A549 (cell line): ENCODE results near the gene GLIPR1.

Source experiments
- EP300 ChIP-seq, 2 experiments: fragments of >200 bp; sonication (Bioruptor Twin); formaldehyde crosslinking; IDR thresholded peaks; 2 replicates in 1 of 2; 3 replicates in 1 of 2; pipeline ENCODE4 v1.6.1; 2016 to 2017
- HES2 ChIP-seq: fragments of >200 bp; sonication (Bioruptor Twin); formaldehyde crosslinking; IDR thresholded peaks from 2 replicates; pipeline ENCODE4 v1.6.1; 2016
- JUN ChIP-seq, 2 experiments: fragments of >200 bp; sonication (Bioruptor Twin); formaldehyde crosslinking; IDR thresholded peaks; 2 replicates in 1 of 2; 3 replicates in 1 of 2; pipeline ENCODE4 v1.6.1; 2016 to 2017
- MYC ChIP-seq: IDR thresholded peaks from 2 replicates; pipeline ENCODE4 v1.6.1; 2012; ENCODE audit warnings: mild to moderate bottlenecking, inconsistent platforms, low read length, improper control_type of control experiment, borderline replicate concordance
- RAD21 ChIP-seq, 2 experiments: fragments of >200 bp in 1 of 2; sonication (Bioruptor Twin) in 1 of 2; formaldehyde crosslinking in 1 of 2; IDR thresholded peaks in 1 of 2; conservative IDR thresholded peaks in 1 of 2; 2 replicates in 1 of 2; 3 replicates in 1 of 2; pipeline ENCODE4 v1.6.1; 2012 to 2018; ENCODE audit warnings: inconsistent platforms in 1 of 2
- RARB ChIP-seq: fragments of 250-450 bp; sonication (Bioruptor Pico); IDR thresholded peaks from 2 replicates; pipeline ENCODE4 v1.8.0; 2021; ENCODE audit warnings: mild to moderate bottlenecking, moderate library complexity
- RCOR1 ChIP-seq: fragments of 150-350 bp; IDR thresholded peaks from 2 replicates; pipeline ENCODE4 v1.6.1; 2014; ENCODE audit warnings: antibody characterized with exemption, low read length, low read depth
- SMC3 ChIP-seq: fragments of >200 bp; sonication (Bioruptor Twin); formaldehyde crosslinking; IDR thresholded peaks from 3 replicates; pipeline ENCODE4 v1.6.1; 2018; ENCODE audit warnings: inconsistent platforms
- TF ChIP-seq, protein P1 (sequence below): fragments of >200 bp; sonication (Bioruptor Twin); formaldehyde crosslinking; IDR thresholded peaks from 3 replicates; pipeline ENCODE4 v1.5.1; 2016
- TF ChIP-seq, protein P2 (sequence below): IDR thresholded peaks from 2 replicates; pipeline ENCODE4 v1.6.1; 2012
- TF ChIP-seq, protein P3 (sequence below): fragments of 150-350 bp; IDR thresholded peaks from 2 replicates; pipeline ENCODE4 v1.6.1; 2014; ENCODE audit warnings: low read depth, mild to moderate bottlenecking, low read length
- TF ChIP-seq, protein P4 (sequence below): fragments of 250-450 bp; sonication (Bioruptor Pico); IDR thresholded peaks from 2 replicates; pipeline ENCODE4 v1.5.0; 2021; ENCODE audit warnings: mild to moderate bottlenecking, moderate library complexity, borderline replicate concordance

- TF ChIP-seq HES2 (no peak), RARB (CRISPR knock-in tag) (no peak), EP300 (IDR thresholded peaks at IDR 0.05) (no peak), MYC (no peak), SMC3 (no peak), RCOR1 (no peak), RAD21 (conservative IDR thresholded peaks at IDR 0.05 in 1 of 2, IDR thresholded peaks at IDR 0.05 in 1 of 2) (no peak), JUN (IDR thresholded peaks at IDR 0.05) (no peak)
- TF ChIP-seq, protein P1, sequence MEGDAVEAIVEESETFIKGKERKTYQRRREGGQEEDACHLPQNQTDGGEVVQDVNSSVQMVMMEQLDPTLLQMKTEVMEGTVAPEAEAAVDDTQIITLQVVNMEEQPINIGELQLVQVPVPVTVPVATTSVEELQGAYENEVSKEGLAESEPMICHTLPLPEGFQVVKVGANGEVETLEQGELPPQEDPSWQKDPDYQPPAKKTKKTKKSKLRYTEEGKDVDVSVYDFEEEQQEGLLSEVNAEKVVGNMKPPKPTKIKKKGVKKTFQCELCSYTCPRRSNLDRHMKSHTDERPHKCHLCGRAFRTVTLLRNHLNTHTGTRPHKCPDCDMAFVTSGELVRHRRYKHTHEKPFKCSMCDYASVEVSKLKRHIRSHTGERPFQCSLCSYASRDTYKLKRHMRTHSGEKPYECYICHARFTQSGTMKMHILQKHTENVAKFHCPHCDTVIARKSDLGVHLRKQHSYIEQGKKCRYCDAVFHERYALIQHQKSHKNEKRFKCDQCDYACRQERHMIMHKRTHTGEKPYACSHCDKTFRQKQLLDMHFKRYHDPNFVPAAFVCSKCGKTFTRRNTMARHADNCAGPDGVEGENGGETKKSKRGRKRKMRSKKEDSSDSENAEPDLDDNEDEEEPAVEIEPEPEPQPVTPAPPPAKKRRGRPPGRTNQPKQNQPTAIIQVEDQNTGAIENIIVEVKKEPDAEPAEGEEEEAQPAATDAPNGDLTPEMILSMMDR: no peak
- TF ChIP-seq, protein P2, sequence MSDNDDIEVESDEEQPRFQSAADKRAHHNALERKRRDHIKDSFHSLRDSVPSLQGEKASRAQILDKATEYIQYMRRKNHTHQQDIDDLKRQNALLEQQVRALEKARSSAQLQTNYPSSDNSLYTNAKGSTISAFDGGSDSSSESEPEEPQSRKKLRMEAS: no peak
- TF ChIP-seq, protein P3, sequence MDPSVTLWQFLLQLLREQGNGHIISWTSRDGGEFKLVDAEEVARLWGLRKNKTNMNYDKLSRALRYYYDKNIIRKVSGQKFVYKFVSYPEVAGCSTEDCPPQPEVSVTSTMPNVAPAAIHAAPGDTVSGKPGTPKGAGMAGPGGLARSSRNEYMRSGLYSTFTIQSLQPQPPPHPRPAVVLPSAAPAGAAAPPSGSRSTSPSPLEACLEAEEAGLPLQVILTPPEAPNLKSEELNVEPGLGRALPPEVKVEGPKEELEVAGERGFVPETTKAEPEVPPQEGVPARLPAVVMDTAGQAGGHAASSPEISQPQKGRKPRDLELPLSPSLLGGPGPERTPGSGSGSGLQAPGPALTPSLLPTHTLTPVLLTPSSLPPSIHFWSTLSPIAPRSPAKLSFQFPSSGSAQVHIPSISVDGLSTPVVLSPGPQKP: no peak
- TF ChIP-seq, protein P4, sequence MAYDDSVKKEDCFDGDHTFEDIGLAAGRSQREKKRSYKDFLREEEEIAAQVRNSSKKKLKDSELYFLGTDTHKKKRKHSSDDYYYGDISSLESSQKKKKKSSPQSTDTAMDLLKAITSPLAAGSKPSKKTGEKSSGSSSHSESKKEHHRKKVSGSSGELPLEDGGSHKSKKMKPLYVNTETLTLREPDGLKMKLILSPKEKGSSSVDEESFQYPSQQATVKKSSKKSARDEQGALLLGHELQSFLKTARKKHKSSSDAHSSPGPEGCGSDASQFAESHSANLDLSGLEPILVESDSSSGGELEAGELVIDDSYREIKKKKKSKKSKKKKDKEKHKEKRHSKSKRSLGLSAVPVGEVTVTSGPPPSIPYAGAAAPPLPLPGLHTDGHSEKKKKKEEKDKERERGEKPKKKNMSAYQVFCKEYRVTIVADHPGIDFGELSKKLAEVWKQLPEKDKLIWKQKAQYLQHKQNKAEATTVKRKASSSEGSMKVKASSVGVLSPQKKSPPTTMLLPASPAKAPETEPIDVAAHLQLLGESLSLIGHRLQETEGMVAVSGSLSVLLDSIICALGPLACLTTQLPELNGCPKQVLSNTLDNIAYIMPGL (CRISPR knock-in tag): no peak
Measured at GRCh38 chr12:75477137-75477536, 3.4 kb upstream of the GLIPR1 start.
